ENCODE measurements around the gene CREB3L2.

DNA sequence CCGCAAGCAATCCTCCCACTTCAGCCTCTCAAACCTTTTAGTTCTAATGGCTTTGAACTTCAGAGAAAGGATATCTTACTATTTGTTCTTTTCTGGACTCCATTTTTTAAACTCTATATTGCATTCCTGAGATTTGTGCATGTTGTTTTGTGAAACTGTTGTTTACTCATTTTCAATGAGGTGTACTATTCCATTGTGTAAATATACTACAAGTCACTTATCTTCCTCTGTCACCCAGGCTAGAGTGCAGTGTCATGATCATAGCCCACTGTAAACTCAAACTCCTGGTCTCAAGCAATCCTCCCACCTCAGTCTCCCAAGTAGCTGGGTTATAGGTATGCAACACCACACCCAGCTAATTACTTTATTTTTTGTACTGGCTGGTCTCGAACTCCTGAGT is 43.0 kb upstream of the CREB3L2 start:
- no peak for TF ChIP-seq EZH2phosphoT487 (IDR thresholded peaks at IDR 0.05; ENCODE audit: borderline replicate concordance, low read depth, low read length)
- TF ChIP-seq, protein P1, sequence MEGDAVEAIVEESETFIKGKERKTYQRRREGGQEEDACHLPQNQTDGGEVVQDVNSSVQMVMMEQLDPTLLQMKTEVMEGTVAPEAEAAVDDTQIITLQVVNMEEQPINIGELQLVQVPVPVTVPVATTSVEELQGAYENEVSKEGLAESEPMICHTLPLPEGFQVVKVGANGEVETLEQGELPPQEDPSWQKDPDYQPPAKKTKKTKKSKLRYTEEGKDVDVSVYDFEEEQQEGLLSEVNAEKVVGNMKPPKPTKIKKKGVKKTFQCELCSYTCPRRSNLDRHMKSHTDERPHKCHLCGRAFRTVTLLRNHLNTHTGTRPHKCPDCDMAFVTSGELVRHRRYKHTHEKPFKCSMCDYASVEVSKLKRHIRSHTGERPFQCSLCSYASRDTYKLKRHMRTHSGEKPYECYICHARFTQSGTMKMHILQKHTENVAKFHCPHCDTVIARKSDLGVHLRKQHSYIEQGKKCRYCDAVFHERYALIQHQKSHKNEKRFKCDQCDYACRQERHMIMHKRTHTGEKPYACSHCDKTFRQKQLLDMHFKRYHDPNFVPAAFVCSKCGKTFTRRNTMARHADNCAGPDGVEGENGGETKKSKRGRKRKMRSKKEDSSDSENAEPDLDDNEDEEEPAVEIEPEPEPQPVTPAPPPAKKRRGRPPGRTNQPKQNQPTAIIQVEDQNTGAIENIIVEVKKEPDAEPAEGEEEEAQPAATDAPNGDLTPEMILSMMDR (conservative IDR thresholded peaks at IDR 0.05; ENCODE audit: low read length), result no peak

Measured in OCI-LY7 (cell line).